GM12878 (cell line): ENCODE measurements around the gene PABPN1. TPM values are rescaled to one million over a fixed set of nuclear protein-coding genes. Genes with fewer than 3 reads are reported as not detected.

Experiments used
- ATAC-seq: fragments of 200-7000 bp; cut with Tn5 transposase; 3 replicates; pipeline ENCODE4 v1.9.1; 2020; ENCODE audit warnings: mild to moderate bottlenecking, moderate library complexity
- BruUV-seq: library from RNA; stranded (reverse); fragments of 400-500 nt; replicated peaks from 2 replicates; lab custom pipeline; 2021; lab: Mats Ljungman, UMichigan
- CTCF ChIA-PET: fragments of 300-600 bp; sonication (Branson Sonifier 250); formaldehyde crosslinking; extraction: SDS; loops from one replicate; lab custom pipeline; 2021; ENCODE audit warnings: inconsistent platforms; lab: Yijun Ruan, JAX
- POLR2A ChIA-PET: fragments of 350-600 bp; formaldehyde crosslinking; extraction: SDS; loops from one replicate; lab custom pipeline; 2021; ENCODE audit warnings: inconsistent platforms; lab: Charles Lee
- RAD21 ChIA-PET: fragments of 300-600 bp; sonication (Branson Sonifier 250); formaldehyde crosslinking; loops from one replicate; lab custom pipeline; 2023; ENCODE audit warnings: antibody characterized with exemption; ENCODE audit not compliant: unreplicated experiment; lab: Charles Lee
- SMC1A ChIA-PET: fragments of 300-600 bp; sonication (Branson Sonifier 250); formaldehyde crosslinking; loops from one replicate; lab custom pipeline; 2023; ENCODE audit not compliant: unreplicated experiment, uncharacterized antibody; lab: Charles Lee
- DNase-seq: peaks from one replicate; pipeline ENCODE4 v3.0.0-alpha.2; 2011; ENCODE audit warnings: low read depth, low spot score
- FAIRE-seq: peaks from 3 replicates; lab custom pipeline; 2011; peaks lifted over from hg19 to GRCh38; lab: Jason Lieb, UNC
- H2AFZ ChIP-seq: 2 replicates; pipeline ENCODE4 v1.6.0; 2011; ENCODE audit warnings: low read depth, low read length, control low read depth; ENCODE audit not compliant: control insufficient read depth
- H3K27ac ChIP-seq: 2 replicates; pipeline ENCODE4 v1.5.1; 2011; ENCODE audit warnings: control low read depth; ENCODE audit not compliant: control insufficient read depth, insufficient read depth
- H3K27me3 ChIP-seq, 2 experiments: replicated peaks in 1 of 2; 2 replicates each; pipeline versions ENCODE4 v1.6.0 to v1.6.1; 2011; ENCODE audit warnings: low read length in 1 of 2; ENCODE audit not compliant: control insufficient read depth in 2 of 2, insufficient read depth in 2 of 2
- H3K36me3 ChIP-seq, 2 experiments: 2 replicates each; pipeline ENCODE4 v1.5.1; 2011; ENCODE audit warnings: low read length in 1 of 2; ENCODE audit not compliant: control insufficient read depth in 2 of 2, insufficient read depth in 2 of 2
- H3K4me1 ChIP-seq: 2 replicates; pipeline ENCODE4 v1.6.1; 2011; ENCODE audit warnings: mild to moderate bottlenecking, low read length, moderate library complexity, mixed read lengths; ENCODE audit not compliant: control insufficient read depth, insufficient read depth
- H3K4me2 ChIP-seq: 2 replicates; pipeline ENCODE4 v1.6.0; 2011; ENCODE audit warnings: control low read depth; ENCODE audit not compliant: control insufficient read depth, insufficient read depth
- H3K4me3 ChIP-seq: fragments of 200-600 bp; sonication (generic); 2 replicates; pipeline ENCODE4 v1.5.1; 2016
- H3K79me2 ChIP-seq: 2 replicates; pipeline ENCODE4 v1.6.0; 2011; ENCODE audit warnings: low read length; ENCODE audit not compliant: control insufficient read depth, insufficient read depth
- H3K9ac ChIP-seq: 2 replicates; pipeline ENCODE4 v1.8.0; 2011; ENCODE audit warnings: low read length, control low read depth, mixed read lengths; ENCODE audit not compliant: control insufficient read depth, insufficient read depth
- H3K9me3 ChIP-seq: replicated peaks from 3 replicates; pipeline ENCODE4 v1.5.1; 2011; ENCODE audit warnings: mild to moderate bottlenecking, low read length; ENCODE audit not compliant: control insufficient read depth, insufficient read depth
- H4K20me1 ChIP-seq: 2 replicates; pipeline ENCODE4 v1.6.0; 2011; ENCODE audit not compliant: control insufficient read depth, insufficient read depth
- ATF2 ChIP-seq: IDR thresholded peaks from 2 replicates; pipeline ENCODE4 v1.6.1; 2012; ENCODE audit warnings: low read length, inconsistent platforms
- HDAC2 ChIP-seq: fragments of 200-600 bp; sonication (generic); IDR thresholded peaks from 2 replicates; pipeline ENCODE4 v1.6.1; 2017
- SREBF2 ChIP-seq: IDR thresholded peaks from 2 replicates; pipeline ENCODE4 v1.6.1; 2012; ENCODE audit warnings: mild to moderate bottlenecking, low read length
- whole genome bisulfite sequencing: methylation state at CpG from one replicate; pipeline ENCODE4 v1.1.6; 2016; ENCODE audit warnings: low lambda C conversion rate; ENCODE audit not compliant: insufficient replicate concordance, insufficient coverage; ENCODE audit errors: missing lambda C conversion rate; 5-methylcytosine and 5-hydroxymethylcytosine counted together
- in situ Hi-C: fragments of 300-500 bp; cut with MboI; formaldehyde crosslinking; loops from 9 replicates; pipeline ENCODE4 v1.14.3; 2018; ENCODE audit warnings: mixed read lengths
- intact Hi-C: fragments of 100-400 bp; cut with micrococcal nuclease; formaldehyde crosslinking; loops from one replicate; pipeline ENCODE4 v1.14.2; 2022; ENCODE audit not compliant: unreplicated experiment
- polyA plus RNA-seq, 11 experiments: library from polyadenylated mRNA; depleted of rRNA in 4 of 11; unstranded in 6 of 11; stranded (reverse) in 5 of 11; fragments of >200 nt; fragmentation: Nextera tagmentation in 4 of 11; fragmentation: Illumina TruSeq in 1 of 11; extraction: Ambion mirVana in 4 of 11; extraction: Trizol in 1 of 11; gene quantifications; 1 replicate in 1 of 11; 2 replicates in 10 of 11; pipeline versions ENCODE4 v1.2.1 to v1.2.3, GENCODE V29; 2011 to 2016; ENCODE audit warnings: inconsistent platforms in 2 of 11, missing spikeins in 2 of 11, low read depth in 1 of 11
- total RNA-seq, 4 experiments: library from RNA; depleted of rRNA in 3 of 4; stranded (reverse); fragments of >200 nt in 3 of 4; fragmentation: Illumina TruSeq in 1 of 4; extraction: Trizol in 1 of 4; gene quantifications; 2 replicates each; pipeline versions ENCODE4 v1.2.1 to v1.2.3, GENCODE V29; 2013 to 2021
- TF ChIP-seq, protein P1 (sequence below): fragments of 450-650 bp; IDR thresholded peaks from 2 replicates; pipeline ENCODE4 v1.6.1; 2017; ENCODE audit warnings: low read depth, mild to moderate bottlenecking, moderate library complexity

PABPN1 gene
- total and polyA plus RNA-seq, 10 of the 15 experiments (the other 5 are each of a cell fraction or from before 2014, with no cell fraction given) = 31.3 to 248 (median 103) TPM

- H3K27me3 ChIP-seq = peaks cover 0 to 8% of the 10 kb centered on the region in 2 experiments; a peak in 3 of 4 replicates
- H3K9me3 ChIP-seq = no peaks in the 10 kb centered on the region
- TF ChIP-seq HDAC2 (no peak), ATF2 (no peak), SREBF2 (no peak)
- TF ChIP-seq, protein P1, sequence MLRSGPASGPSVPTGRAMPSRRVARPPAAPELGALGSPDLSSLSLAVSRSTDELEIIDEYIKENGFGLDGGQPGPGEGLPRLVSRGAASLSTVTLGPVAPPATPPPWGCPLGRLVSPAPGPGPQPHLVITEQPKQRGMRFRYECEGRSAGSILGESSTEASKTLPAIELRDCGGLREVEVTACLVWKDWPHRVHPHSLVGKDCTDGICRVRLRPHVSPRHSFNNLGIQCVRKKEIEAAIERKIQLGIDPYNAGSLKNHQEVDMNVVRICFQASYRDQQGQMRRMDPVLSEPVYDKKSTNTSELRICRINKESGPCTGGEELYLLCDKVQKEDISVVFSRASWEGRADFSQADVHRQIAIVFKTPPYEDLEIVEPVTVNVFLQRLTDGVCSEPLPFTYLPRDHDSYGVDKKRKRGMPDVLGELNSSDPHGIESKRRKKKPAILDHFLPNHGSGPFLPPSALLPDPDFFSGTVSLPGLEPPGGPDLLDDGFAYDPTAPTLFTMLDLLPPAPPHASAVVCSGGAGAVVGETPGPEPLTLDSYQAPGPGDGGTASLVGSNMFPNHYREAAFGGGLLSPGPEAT = no peak
- H3K36me3 ChIP-seq = no peaks in the 10 kb centered on the region
- H3K79me2 ChIP-seq = no peaks in the 10 kb centered on the region
- BruUV-seq = no TSS peak
- ChIA-PET SMC1A (no interaction called here), CTCF (no interaction called here), POLR2A (no interaction called here), RAD21 (no interaction called here)
- H4K20me1 ChIP-seq = no peaks in the 10 kb centered on the region
- intact Hi-C loops (no loop called here), in situ Hi-C loops (no loop called here)
- H3K9ac ChIP-seq = no peak overlapping the region
- DNase-seq = no peak
- H3K4me2 ChIP-seq = no peak overlapping the region
- no peak for FAIRE-seq
- ATAC-seq = no peak
- H3K27ac ChIP-seq = no peak overlapping the region
- no peak overlapping the region for H2AFZ ChIP-seq
- 18% methylated on average over 19 of the region's 21 CpGs for WGBS
- no peak overlapping the region for H3K4me3 ChIP-seq
- no peaks in the 10 kb centered on the region for H3K4me1 ChIP-seq
Observed at GRCh38 chr14:23364164-23365035, 43.1 kb downstream of the PABPN1 start.
